ENCODE results near the gene KIAA0513.

DNA sequence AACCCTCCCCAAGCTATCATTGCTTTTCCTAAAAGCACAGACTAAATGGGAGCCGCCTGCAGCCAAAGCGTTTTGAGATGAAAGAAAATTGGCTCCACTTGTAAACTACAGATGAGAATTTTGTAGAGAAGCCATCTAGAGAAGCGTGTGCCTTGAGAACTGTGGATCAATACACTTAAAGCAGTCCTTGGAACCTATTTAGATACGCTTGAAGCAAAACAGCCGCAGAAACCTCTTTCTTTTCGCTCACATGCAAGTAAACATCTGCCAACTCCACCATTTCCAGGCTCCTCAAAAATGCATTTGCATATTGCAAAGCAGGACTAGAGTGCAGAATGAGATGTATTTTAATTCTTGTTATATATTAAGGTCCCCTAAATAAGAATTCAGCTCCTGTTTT lies 13.1 kb downstream of the KIAA0513 start:
- TF ChIP-seq, protein P1, sequence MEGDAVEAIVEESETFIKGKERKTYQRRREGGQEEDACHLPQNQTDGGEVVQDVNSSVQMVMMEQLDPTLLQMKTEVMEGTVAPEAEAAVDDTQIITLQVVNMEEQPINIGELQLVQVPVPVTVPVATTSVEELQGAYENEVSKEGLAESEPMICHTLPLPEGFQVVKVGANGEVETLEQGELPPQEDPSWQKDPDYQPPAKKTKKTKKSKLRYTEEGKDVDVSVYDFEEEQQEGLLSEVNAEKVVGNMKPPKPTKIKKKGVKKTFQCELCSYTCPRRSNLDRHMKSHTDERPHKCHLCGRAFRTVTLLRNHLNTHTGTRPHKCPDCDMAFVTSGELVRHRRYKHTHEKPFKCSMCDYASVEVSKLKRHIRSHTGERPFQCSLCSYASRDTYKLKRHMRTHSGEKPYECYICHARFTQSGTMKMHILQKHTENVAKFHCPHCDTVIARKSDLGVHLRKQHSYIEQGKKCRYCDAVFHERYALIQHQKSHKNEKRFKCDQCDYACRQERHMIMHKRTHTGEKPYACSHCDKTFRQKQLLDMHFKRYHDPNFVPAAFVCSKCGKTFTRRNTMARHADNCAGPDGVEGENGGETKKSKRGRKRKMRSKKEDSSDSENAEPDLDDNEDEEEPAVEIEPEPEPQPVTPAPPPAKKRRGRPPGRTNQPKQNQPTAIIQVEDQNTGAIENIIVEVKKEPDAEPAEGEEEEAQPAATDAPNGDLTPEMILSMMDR (IDR thresholded peaks at IDR 0.05) = no peak
- no peak for TF ChIP-seq EZH2 (IDR thresholded peaks at IDR 0.05; ENCODE audit: borderline replicate concordance, insufficient read depth, low read depth, low read length, poor library complexity, severe bottlenecking)
